ENCODE data around the gene THBS1.

DNA sequence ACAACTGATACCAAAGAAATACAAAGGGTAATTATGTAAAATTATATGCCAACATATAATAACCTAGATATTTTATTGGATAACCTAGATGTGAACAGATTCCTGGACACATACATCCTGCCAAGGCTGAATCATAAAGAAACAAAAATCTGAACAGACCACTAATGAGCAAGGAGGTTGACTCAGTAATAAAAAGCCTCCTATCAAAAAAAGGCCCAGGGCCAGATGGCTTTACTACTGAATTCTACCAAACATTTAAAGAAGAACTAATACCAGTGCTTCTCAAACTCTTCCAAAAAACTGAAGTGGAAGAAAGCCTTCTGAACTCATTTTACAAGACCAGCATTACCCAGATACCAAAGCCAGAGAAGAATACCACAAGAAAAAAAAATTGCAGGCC lies 32.4 kb downstream of the THBS1 start:
- TF ChIP-seq REST (IDR thresholded peaks at IDR 0.05; ENCODE audit: insufficient replicate concordance, low read depth) (no peak), POLR2AphosphoS5 (IDR thresholded peaks at IDR 0.05; ENCODE audit: low read depth) (no peak), CTCF (IDR thresholded peaks at IDR 0.05; ENCODE audit: insufficient read depth, low read length) (no peak), GABPA (IDR thresholded peaks at IDR 0.05; ENCODE audit: low read depth) (no peak)

Data from HL-60 (cell line).